HCT116 (cell line): ENCODE results near the gene PFKFB2.

Source experiments
- ELF1 ChIP-seq: IDR thresholded peaks from 2 replicates; pipeline ENCODE4 v1.6.1; 2012; ENCODE audit warnings: low read depth, borderline replicate concordance
- EZH2 ChIP-seq: fragments of 200-600 bp; sonication (generic); IDR thresholded peaks from 2 replicates; pipeline ENCODE4 v1.6.1; 2017; ENCODE audit warnings: antibody characterized with exemption, mixed run types
- POLR2AphosphoS5 ChIP-seq: IDR thresholded peaks from 2 replicates; pipeline ENCODE4 v1.6.1; 2011; ENCODE audit warnings: mild to moderate bottlenecking, low read depth, low read length, moderate library complexity
- ZNF274 ChIP-seq: fragments of 200-500 bp; sonication (Bioruptor generic); IDR thresholded peaks from 2 replicates; pipeline ENCODE4 v1.6.1; 2014; ENCODE audit warnings: mild to moderate bottlenecking, low read depth, low read length, inconsistent platforms
- TF ChIP-seq, protein P1 (sequence below): IDR thresholded peaks from 2 replicates; pipeline ENCODE4 v1.6.1; 2012; ENCODE audit warnings: low read depth
- TF ChIP-seq, protein P2 (sequence below), 3 experiments: fragments of 200-600 bp in 1 of 3; sonication (generic) in 1 of 3; IDR thresholded peaks in 2 of 3; conservative IDR thresholded peaks in 1 of 3; 2 replicates each; pipeline ENCODE4 v1.5.1; 2012 to 2017; ENCODE audit warnings: low read depth in 2 of 3, low read length in 2 of 3, antibody characterized with exemption in 1 of 3, borderline replicate concordance in 1 of 3, control low read depth in 1 of 3, mild to moderate bottlenecking in 1 of 3, mixed read lengths in 1 of 3, mixed run types in 1 of 3, moderate library complexity in 1 of 3; ENCODE audit not compliant: insufficient read depth in 1 of 3

DNA sequence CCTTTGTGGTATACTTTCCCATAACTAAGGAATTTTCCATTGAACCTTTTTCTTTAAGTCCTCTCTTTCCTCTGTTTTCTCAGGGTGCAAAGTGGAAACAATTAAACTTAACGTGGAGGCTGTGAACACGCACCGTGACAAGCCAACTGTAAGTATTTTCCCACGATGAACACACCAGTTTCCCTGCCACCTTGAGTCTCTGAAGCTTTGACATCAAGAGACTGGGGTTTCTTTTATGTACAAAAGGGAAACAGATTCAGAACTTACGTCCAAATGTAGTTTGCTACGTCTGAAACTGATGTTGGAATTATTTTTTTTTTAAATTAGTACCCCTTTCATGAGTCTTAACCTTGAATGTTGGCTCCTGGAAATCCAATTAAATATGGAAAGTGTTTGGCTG is 18.4 kb downstream of the PFKFB2 start:
- TF ChIP-seq, protein P1, sequence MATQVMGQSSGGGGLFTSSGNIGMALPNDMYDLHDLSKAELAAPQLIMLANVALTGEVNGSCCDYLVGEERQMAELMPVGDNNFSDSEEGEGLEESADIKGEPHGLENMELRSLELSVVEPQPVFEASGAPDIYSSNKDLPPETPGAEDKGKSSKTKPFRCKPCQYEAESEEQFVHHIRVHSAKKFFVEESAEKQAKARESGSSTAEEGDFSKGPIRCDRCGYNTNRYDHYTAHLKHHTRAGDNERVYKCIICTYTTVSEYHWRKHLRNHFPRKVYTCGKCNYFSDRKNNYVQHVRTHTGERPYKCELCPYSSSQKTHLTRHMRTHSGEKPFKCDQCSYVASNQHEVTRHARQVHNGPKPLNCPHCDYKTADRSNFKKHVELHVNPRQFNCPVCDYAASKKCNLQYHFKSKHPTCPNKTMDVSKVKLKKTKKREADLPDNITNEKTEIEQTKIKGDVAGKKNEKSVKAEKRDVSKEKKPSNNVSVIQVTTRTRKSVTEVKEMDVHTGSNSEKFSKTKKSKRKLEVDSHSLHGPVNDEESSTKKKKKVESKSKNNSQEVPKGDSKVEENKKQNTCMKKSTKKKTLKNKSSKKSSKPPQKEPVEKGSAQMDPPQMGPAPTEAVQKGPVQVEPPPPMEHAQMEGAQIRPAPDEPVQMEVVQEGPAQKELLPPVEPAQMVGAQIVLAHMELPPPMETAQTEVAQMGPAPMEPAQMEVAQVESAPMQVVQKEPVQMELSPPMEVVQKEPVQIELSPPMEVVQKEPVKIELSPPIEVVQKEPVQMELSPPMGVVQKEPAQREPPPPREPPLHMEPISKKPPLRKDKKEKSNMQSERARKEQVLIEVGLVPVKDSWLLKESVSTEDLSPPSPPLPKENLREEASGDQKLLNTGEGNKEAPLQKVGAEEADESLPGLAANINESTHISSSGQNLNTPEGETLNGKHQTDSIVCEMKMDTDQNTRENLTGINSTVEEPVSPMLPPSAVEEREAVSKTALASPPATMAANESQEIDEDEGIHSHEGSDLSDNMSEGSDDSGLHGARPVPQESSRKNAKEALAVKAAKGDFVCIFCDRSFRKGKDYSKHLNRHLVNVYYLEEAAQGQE, result no peak
- TF ChIP-seq ELF1 (no peak), POLR2AphosphoS5 (no peak), ZNF274 (no peak), EZH2 (no peak)
- TF ChIP-seq, protein P2, sequence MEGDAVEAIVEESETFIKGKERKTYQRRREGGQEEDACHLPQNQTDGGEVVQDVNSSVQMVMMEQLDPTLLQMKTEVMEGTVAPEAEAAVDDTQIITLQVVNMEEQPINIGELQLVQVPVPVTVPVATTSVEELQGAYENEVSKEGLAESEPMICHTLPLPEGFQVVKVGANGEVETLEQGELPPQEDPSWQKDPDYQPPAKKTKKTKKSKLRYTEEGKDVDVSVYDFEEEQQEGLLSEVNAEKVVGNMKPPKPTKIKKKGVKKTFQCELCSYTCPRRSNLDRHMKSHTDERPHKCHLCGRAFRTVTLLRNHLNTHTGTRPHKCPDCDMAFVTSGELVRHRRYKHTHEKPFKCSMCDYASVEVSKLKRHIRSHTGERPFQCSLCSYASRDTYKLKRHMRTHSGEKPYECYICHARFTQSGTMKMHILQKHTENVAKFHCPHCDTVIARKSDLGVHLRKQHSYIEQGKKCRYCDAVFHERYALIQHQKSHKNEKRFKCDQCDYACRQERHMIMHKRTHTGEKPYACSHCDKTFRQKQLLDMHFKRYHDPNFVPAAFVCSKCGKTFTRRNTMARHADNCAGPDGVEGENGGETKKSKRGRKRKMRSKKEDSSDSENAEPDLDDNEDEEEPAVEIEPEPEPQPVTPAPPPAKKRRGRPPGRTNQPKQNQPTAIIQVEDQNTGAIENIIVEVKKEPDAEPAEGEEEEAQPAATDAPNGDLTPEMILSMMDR (IDR thresholded peaks at IDR 0.05 in 2 of 3, conservative IDR thresholded peaks at IDR 0.05 in 1 of 3; ENCODE audit: borderline replicate concordance in 1 of 3, insufficient read depth in 1 of 3, low read depth in 2 of 3, low read length in 2 of 3), result no peak
